ENCODE results near the gene GLDC.

Gene GLDC

GRCh38 chr9:6616951-6617602, 28.5 kb downstream of the GLDC start:
- no peak for DNase-seq

GRCh38 chr9:6614489-6614888, 31.0 kb downstream of the GLDC start:
- DNase-seq, result no peak

GRCh38 chr9:6611865-6612264, 33.7 kb downstream of the GLDC start:
- no peak for DNase-seq

- no peak for DNase-seq
Measured at GRCh38 chr9:6610073-6610472, 35.5 kb downstream of the GLDC start.

- DNase-seq, result no peak
Measured at GRCh38 chr9:6609497-6610016, 36.0 kb downstream of the GLDC start.

- DNase-seq, result no peak
Measured at GRCh38 chr9:6605202-6605601, 40.3 kb downstream of the GLDC start.

- DNase-seq, result no peak
Measured at GRCh38 chr9:6600426-6600825, 45.1 kb downstream of the GLDC start.

- no peak for DNase-seq
Measured at GRCh38 chr9:6600006-6600405, 45.5 kb downstream of the GLDC start.

GRCh38 chr9:6598249-6598725, 47.2 kb downstream of the GLDC start:
- DNase-seq, result no peak

- no peak for DNase-seq
Measured at GRCh38 chr9:6592791-6593190, 52.7 kb downstream of the GLDC start.

GRCh38 chr9:6592231-6592630, 53.3 kb downstream of the GLDC start:
- DNase-seq, result no peak

GRCh38 chr9:6590772-6591384, 54.7 kb downstream of the GLDC start:
- no peak for DNase-seq

GRCh38 chr9:6590334-6590733, 55.2 kb downstream of the GLDC start:
- no peak for DNase-seq

GRCh38 chr9:6584881-6585597, 60.5 kb downstream of the GLDC start:
- no peak for DNase-seq

GRCh38 chr9:6581253-6581652, 64.3 kb downstream of the GLDC start:
- DNase-seq, result no peak

- no peak for DNase-seq
Measured at GRCh38 chr9:6579613-6580012, 65.9 kb downstream of the GLDC start.

- no peak for DNase-seq
Measured at GRCh38 chr9:6576987-6577386, 68.5 kb downstream of the GLDC start.

- no peak for DNase-seq
Measured at GRCh38 chr9:6575324-6576034, 70.0 kb downstream of the GLDC start.

- no peak for DNase-seq
Measured at GRCh38 chr9:6567140-6567591, 78.4 kb downstream of the GLDC start.

- DNase-seq, result no peak
Measured at GRCh38 chr9:6566409-6567139, 79.0 kb downstream of the GLDC start.

- no peak for DNase-seq
Measured at GRCh38 chr9:6565312-6565711, 80.2 kb downstream of the GLDC start.

GRCh38 chr9:6564868-6565267, 80.7 kb downstream of the GLDC start:
- DNase-seq, result no peak
